ENCODE results near the gene BCL2L14. TPM values are rescaled to one million over a fixed set of nuclear protein-coding genes. Genes with fewer than 3 reads are reported as not detected.

BCL2L14 gene
- total RNA-seq, result 10 to 100 TPM in 1 of 2 donors, 1 to 10 TPM in 1; 6.3 to 14.5 TPM

DNA sequence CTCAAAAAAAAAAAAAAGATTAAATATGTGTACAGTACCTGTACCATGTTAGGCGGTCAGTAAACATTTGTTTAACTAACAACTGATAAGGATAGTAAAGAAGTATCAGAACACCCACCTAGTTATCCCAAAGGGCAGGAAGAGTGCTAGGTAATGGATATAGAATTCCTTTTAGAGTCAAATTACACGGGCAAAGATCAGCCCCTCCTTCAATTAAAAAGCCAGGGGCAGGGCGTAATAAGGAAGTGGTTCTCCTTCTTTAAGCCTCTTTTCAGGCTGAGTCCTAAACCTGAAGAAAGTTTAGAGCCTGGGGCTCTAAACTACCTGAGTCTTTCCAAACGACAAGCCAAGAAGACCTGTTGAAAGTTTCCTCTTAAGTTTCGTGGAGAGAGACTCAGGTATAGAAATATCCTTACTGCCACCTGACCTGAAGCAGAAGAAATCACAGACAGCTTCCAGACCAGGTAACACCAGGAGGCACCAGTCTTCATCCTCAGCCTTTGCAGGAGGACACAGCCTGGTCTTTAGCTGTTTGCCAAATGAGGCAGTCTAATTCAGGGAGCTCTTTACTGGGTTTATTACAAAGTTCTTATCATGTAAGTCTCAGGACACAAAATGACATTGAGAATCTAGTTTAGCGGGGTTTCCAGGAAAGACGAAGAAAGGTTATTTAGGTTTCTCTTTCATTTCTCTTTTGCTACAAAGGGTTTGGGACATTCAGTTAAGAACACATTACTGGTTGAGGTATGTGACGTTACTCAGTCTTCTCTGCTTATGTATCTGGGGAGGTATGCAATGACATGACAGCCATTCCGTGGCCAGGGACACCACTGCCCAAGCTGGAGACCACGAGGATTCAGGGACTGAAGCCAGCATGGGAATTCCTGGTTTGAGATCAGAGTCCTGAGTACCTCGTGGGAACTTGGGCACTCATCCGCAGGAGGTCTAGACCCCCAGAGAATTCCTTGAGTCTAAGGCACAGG is at the start of gene BCL2L14:
Gene BCL2L14 (plus strand): TSS at position 266 of the 983 bp plus-strand sequence. CDS start 8,367 bp downstream, outside the sequence.
- no peaks in the 10 kb centered on the region for H3K27me3 ChIP-seq
- TF ChIP-seq POLR2A (IDR thresholded peaks at IDR 0.05) (peak in 2 of 3 donors; percentile 51 to 53), CTCF (IDR thresholded peaks at IDR 0.05) (peak in 4 of 7 experiments; percentile 19 to 37 (median 26))
- no peak within 1 kb of the TSS for H3K4me3 ChIP-seq
- no peaks in the 10 kb centered on the region for H3K9me3 ChIP-seq
- H3K27ac ChIP-seq, result peak within 1 kb of the TSS; percentile 72 to 83 (median 75)
- peaks cover 13% of the 10 kb centered on the region for H3K4me1 ChIP-seq
- 26 to 27% methylated on average over 12 of the region's 12 CpGs for WGBS, 2 donors
- intact Hi-C loops (cut with DNase I), result no loop called here
- ATAC-seq, result peak; percentile 68
- DNase-seq, result peak; percentile 33 to 47 (median 41)
- H3K36me3 ChIP-seq (replicated peaks in 1 of 2; ENCODE audit: insufficient read depth in 1 of 2, low read depth in 2 of 2), result no peaks in the 10 kb centered on the region

- no peak overlapping the region for H3K4me3 ChIP-seq
- intact Hi-C loops (cut with DNase I), result no loop called here
- DNase-seq (peak in 1 of 4 donors; percentile 26), ATAC-seq (no peak)
- no peak overlapping the region for H3K27ac ChIP-seq
- H3K36me3 ChIP-seq (replicated peaks in 1 of 2; ENCODE audit: insufficient read depth in 1 of 2, low read depth in 2 of 2), result no peaks in the 10 kb centered on the region
- H3K27me3 ChIP-seq, result no peaks in the 10 kb centered on the region
- no peaks in the 10 kb centered on the region for H3K4me1 ChIP-seq
- H3K9me3 ChIP-seq, result no peaks in the 10 kb centered on the region
- WGBS, 2 donors, result 73 to 85% methylated on average over 8 of the region's 8 CpGs
- TF ChIP-seq POLR2A (IDR thresholded peaks at IDR 0.05) (no peak), CTCF (IDR thresholded peaks at IDR 0.05) (no peak)
Observed at GRCh38 chr12:12022306-12022936, 48.3 kb upstream of the BCL2L14 start.

- intact Hi-C loops (cut with DNase I), result no loop called here
- H3K4me3 ChIP-seq, result no peak overlapping the region
- H3K36me3 ChIP-seq (replicated peaks in 1 of 2; ENCODE audit: insufficient read depth in 1 of 2, low read depth in 2 of 2), result no peaks in the 10 kb centered on the region
- 86 to 96% methylated on average over 1 of the region's 2 CpGs for WGBS, 2 donors
- ATAC-seq (no peak), DNase-seq (no peak)
- no peaks in the 10 kb centered on the region for H3K4me1 ChIP-seq
- no peaks in the 10 kb centered on the region for H3K9me3 ChIP-seq
- no peaks in the 10 kb centered on the region for H3K27me3 ChIP-seq
- no peak overlapping the region for H3K27ac ChIP-seq
- TF ChIP-seq POLR2A (IDR thresholded peaks at IDR 0.05) (no peak), CTCF (IDR thresholded peaks at IDR 0.05) (no peak)
Observed at GRCh38 chr12:12023456-12023855, 47.3 kb upstream of the BCL2L14 start.

DNA sequence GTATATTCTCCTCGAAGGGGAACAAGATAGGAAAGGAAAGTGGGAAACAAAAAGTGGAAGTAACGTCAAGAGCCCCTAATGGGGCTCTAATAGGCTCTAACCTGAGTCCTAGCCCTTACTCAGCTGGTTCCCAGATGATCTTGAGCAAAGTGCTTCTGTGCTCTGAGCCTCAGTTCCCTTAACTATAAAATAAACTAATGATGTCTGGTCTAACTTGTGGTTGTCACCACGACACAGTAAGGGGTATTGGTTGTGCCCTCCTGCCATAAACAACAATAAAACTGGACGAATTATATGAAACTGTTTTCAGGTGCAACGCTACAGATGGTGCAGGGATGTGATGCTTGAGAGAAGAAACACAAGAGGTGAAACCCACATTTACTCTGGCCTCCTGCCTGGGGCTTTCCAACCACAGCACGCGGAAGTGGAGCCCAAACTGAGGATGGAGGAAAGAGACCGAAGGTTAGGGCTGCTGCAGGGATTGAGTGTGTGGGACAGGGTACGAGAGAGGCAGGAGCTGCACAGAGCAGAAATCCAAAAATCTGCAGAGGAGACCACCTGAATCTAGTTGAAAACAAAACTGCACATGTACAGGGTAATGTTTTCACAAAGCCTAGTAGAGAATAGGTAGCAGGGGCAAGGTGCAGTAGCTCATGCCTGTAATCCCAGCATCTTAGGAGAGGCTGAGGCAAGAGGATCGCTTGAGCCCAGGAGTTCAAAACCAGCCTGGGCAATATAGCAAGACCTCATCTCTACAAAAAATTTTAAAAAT is 45.6 kb upstream of the BCL2L14 start:
- Histone ChIP-seq H3K4me1 (no peaks in the 10 kb centered on the region), H3K36me3 (replicated peaks in 1 of 2; ENCODE audit: insufficient read depth in 1 of 2, low read depth in 2 of 2) (no peaks in the 10 kb centered on the region), H3K27ac (no peak overlapping the region), H3K9me3 (no peaks in the 10 kb centered on the region), H3K27me3 (no peaks in the 10 kb centered on the region), H3K4me3 (no peak overlapping the region)
- TF ChIP-seq CTCF (IDR thresholded peaks at IDR 0.05) (no peak), POLR2A (IDR thresholded peaks at IDR 0.05) (no peak)
- intact Hi-C loops (cut with DNase I), result loop anchor here (5.0 kb wide), 1 partner anchor 443 kb away; no protein-coding TSS in a partner anchor
- DNase-seq (no peak), ATAC-seq (no peak)
- WGBS, 2 donors, result 73 to 79% methylated on average over 10 of the region's 10 CpGs

Measured in body of pancreas (tissue), 4 donors.